Ectodermal cell (in vitro differentiated cells): ENCODE results near the gene TTLL3.
"Not testable (repeated sequence)": the region's sequence is repeated elsewhere in the genome, so short reads cannot be mapped to it uniquely, and the experiment has no call there.

Experiments
- H3K27ac ChIP-seq: 2 replicates; pipeline ENCODE4 v1.7.0; 2013; ENCODE audit warnings: mild to moderate bottlenecking, low read depth, low read length; ENCODE audit not compliant: insufficient read depth, poor library complexity, severe bottlenecking
- H3K27me3 ChIP-seq: 2 replicates; pipeline ENCODE4 v1.7.0; 2013; ENCODE audit warnings: mild to moderate bottlenecking, low read length; ENCODE audit not compliant: insufficient read depth, control insufficient read depth, poor library complexity, severe bottlenecking
- H3K36me3 ChIP-seq: one replicate; pipeline ENCODE4 v1.7.0; 2013; ENCODE audit warnings: low read length; ENCODE audit not compliant: control insufficient read depth, insufficient read depth
- H3K4me1 ChIP-seq: one replicate; pipeline ENCODE4 v1.7.0; 2013; ENCODE audit warnings: low read length; ENCODE audit not compliant: control insufficient read depth, insufficient read depth
- H3K4me3 ChIP-seq: 2 replicates; pipeline ENCODE4 v1.7.0; 2013; ENCODE audit warnings: low read depth, low read length, control low read depth; ENCODE audit not compliant: insufficient read depth
- H3K9me3 ChIP-seq: 2 replicates; pipeline ENCODE4 v1.7.0; 2013; ENCODE audit warnings: mild to moderate bottlenecking, low read length, moderate library complexity; ENCODE audit not compliant: control insufficient read depth
- WGBS, 2 experiments: methylation state at CpG; one replicate each; pipeline ENCODE4 v1.1.7; 2013; ENCODE audit warnings: missing lambda C conversion rate in 2 of 2; 5-methylcytosine and 5-hydroxymethylcytosine counted together

TTLL3 gene

GRCh38 chr3:9854291-9854940 lies 44.4 kb downstream of the TTLL3 start:
- WGBS, 2 experiments, result 75 to 95% methylated on average over 7 to 11 of the region's 11 CpGs
- H3K27me3 ChIP-seq, H3K4me1 ChIP-seq, H3K27ac ChIP-seq, H3K9me3 ChIP-seq, H3K36me3 ChIP-seq, H3K4me3 ChIP-seq: not testable (repeated sequence)

DNA sequence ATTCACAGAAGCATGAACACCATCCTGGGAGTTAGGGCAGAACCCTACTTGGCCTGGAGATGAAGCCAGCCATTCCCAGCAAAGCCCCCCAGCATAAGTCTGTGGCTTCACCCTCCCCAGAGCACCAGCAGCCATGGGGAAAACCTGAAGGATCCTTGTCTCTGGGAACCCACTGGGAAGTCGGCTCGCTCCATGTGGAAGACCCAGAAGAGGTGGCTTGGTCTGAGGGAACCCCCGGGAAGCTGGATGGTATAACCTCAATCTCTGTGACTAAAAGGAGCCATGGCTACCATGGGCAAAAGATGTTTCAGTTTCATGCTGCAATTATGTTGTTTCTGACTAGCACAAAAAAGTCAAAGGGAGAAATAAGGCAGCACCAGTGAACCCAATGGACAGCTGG lies 45.5 kb downstream of the TTLL3 start:
- H3K9me3 ChIP-seq, result no peaks in the 10 kb centered on the region
- no peaks in the 10 kb centered on the region for H3K36me3 ChIP-seq
- no peaks in the 10 kb centered on the region for H3K4me1 ChIP-seq
- 96% methylated on average over 3 of the region's 3 CpGs for WGBS, 2 experiments
- no peaks in the 10 kb centered on the region for H3K27me3 ChIP-seq
- H3K27ac ChIP-seq, result no peak overlapping the region
- H3K4me3 ChIP-seq, result no peak overlapping the region

DNA sequence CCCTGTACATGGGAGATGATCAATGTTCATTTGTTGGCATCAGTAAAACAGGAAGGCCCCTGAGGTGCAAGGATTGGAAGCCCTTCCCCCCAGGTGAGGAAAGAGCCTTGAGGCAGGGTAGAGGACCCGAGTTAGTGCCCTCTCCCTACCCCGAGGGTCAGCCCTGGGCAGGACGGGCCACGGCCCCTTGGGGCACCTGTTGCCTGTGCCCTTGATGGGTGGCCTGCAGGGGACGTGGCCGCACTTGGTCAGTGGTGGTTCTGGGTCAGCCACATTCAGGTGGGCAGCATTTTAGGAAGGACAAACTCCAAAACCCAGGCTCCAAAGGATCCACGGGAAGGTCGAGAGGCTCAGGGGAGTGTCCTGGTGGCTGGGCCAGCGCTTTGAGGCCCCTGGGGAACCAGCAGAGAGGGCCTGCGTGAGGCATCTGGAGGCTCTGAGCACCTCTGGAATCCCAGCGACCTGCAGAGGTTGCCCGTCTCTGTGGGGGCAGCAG lies 49.5 kb downstream of the TTLL3 start:
- peaks cover 12% of the 10 kb centered on the region for H3K4me1 ChIP-seq
- 93 to 95% methylated on average over 12 of the region's 12 CpGs for WGBS, 2 experiments
- H3K27ac ChIP-seq, result no peak overlapping the region
- H3K36me3 ChIP-seq, result no peaks in the 10 kb centered on the region
- H3K9me3 ChIP-seq, result no peaks in the 10 kb centered on the region
- H3K4me3 ChIP-seq, result no peak overlapping the region
- H3K27me3 ChIP-seq, result peaks cover 10% of the 10 kb centered on the region

DNA sequence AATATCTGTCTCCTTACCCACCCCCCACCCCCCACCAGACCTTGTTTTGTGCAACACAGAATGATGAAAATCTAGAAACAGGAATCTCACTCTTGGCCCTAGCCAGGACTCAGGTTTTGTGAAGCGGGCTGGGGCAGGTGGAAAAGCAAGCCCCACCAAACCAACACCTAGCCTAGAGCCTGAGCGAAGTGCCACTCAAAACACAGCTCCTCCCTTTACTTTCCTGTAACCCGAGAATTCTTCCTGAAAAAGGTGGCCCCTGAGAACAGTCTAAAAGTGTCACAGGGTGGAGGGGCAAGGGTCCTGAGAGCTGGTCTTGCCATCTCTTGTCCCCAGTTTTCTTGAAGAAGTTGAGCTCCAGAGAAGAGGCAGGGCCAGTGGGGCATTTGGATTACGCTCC lies 51.1 kb downstream of the TTLL3 start:
- no peak overlapping the region for H3K27ac ChIP-seq
- H3K27me3 ChIP-seq, result peaks cover 10% of the 10 kb centered on the region
- H3K4me1 ChIP-seq, result peaks cover 12% of the 10 kb centered on the region
- H3K4me3 ChIP-seq, result no peak overlapping the region
- H3K9me3 ChIP-seq, result no peaks in the 10 kb centered on the region
- 83 to 89% methylated on average over 4 of the region's 4 CpGs for WGBS, 2 experiments
- no peaks in the 10 kb centered on the region for H3K36me3 ChIP-seq

DNA sequence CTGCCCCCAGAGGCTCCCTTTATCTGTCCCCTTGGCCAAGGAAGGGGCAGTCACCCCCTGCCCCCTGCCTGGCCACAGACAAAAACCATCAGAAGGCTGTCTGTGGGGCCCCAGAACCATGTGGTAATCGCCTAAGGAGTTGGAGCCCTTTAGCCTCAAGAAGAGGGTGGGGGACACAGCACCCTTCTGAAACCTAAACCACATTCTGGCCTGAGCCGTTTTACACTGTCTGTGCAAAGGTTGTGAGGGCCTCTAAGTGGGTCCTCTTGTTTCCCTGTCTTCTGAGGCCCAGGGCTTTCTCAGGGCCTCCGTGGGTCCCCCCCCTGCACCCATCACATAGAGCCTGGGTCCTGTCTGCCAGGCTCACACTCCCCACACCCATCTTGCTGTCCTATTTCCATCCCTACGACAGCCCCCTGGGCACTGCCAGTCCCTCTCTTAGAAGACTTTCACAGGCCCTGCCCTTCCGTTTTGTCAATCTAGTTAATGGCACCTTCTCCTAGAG lies 51.6 kb downstream of the TTLL3 start:
- peaks cover 12% of the 10 kb centered on the region for H3K4me1 ChIP-seq
- H3K9me3 ChIP-seq, result no peaks in the 10 kb centered on the region
- peaks cover 10% of the 10 kb centered on the region for H3K27me3 ChIP-seq
- no peak overlapping the region for H3K27ac ChIP-seq
- WGBS, 2 experiments, result 88 to 89% methylated on average over 5 of the region's 5 CpGs
- no peaks in the 10 kb centered on the region for H3K36me3 ChIP-seq
- H3K4me3 ChIP-seq, result no peak overlapping the region

DNA sequence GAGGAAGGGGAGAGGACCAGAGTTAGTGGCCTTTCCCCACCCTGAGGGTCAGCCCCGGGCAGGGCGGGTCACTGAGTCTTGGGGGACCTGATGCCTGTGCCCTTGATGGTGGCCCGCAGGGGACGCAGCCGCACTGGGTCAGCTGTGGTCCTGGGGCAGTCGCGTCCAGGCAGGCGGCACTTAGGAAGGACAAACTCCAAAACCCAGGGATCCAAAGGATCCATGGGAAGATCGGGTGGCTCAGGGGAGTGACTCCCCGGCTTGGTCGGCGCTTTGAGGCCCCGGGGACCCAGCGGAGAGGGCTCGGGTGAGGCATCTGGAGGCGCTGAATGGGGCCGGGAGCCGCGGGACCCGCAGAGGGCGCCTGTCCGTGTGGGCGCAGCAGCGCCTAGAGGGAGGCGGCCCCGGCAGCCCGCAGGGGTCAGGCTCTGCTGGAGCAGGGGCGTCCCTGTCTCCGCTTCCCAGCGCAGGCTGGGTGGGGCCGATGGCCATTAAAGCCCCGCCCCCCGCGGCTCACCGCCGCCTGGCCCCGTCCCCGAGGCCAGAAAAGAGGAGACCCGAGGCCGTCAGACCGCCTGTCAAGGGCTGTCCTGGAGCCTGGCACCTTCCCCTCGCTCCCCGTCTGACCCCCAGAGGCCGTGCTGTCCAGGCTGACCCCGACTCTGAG lies 52.5 kb downstream of the TTLL3 start:
- no peak overlapping the region for H3K27ac ChIP-seq
- no peaks in the 10 kb centered on the region for H3K36me3 ChIP-seq
- 14 to 15% methylated on average over 45 of the region's 45 CpGs for WGBS, 2 experiments
- peaks cover 12% of the 10 kb centered on the region for H3K4me1 ChIP-seq
- H3K27me3 ChIP-seq, result peaks cover 10% of the 10 kb centered on the region
- H3K9me3 ChIP-seq, result no peaks in the 10 kb centered on the region
- peak overlapping the region; percentile 23 for H3K4me3 ChIP-seq

- H3K4me3 ChIP-seq, result no peak overlapping the region
- WGBS, 2 experiments, result 78% methylated on average over 22 of the region's 22 CpGs
- peaks cover 10% of the 10 kb centered on the region for H3K27me3 ChIP-seq
- peaks cover 12% of the 10 kb centered on the region for H3K4me1 ChIP-seq
- no peaks in the 10 kb centered on the region for H3K9me3 ChIP-seq
- H3K36me3 ChIP-seq, result no peaks in the 10 kb centered on the region
- H3K27ac ChIP-seq, result no peak overlapping the region
Measured at GRCh38 chr3:9863058-9863772, 53.2 kb downstream of the TTLL3 start.

DNA sequence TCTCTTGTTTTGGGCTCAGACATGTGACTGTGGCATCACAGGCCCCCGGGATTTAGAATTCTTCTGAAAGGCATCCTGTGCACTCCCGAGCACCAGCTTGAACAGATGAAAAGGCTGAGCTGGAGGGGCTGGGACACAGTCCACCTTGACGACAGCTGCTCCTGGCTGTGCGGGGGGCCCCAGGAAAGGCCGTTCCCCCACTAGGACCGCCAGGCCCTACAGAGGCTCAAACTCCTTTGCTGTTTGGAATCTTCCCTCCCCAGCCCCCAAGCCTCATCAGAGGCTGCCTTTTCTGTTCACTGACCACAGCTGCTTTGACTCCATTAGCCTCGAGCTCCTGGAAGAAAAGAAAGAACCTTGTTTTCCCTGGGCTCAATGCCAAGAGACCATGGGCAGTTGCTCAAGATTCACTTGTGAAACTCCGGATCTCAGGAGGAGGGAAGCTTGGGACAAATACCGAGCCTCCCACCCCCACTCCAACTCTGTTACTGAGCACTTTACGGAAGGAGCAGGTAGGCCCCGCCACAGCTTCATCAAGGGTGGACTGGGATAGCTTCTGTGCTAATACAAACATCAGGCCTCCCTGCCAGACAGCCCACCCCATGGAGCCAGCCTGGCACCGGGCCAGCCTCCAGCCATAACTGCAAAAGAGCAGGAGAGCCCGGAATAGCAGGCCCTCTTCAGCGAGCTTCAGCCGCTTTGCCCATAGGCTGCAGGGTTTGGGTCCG lies 54.3 kb downstream of the TTLL3 start:
- H3K27me3 ChIP-seq, result peaks cover 10% of the 10 kb centered on the region
- no peaks in the 10 kb centered on the region for H3K9me3 ChIP-seq
- no peak overlapping the region for H3K4me3 ChIP-seq
- peaks cover 12% of the 10 kb centered on the region for H3K4me1 ChIP-seq
- H3K27ac ChIP-seq, result peak overlapping the region; percentile 36
- 87 to 88% methylated on average over 16 of the region's 16 CpGs for WGBS, 2 experiments
- no peaks in the 10 kb centered on the region for H3K36me3 ChIP-seq

- H3K4me1 ChIP-seq, result peaks cover 12% of the 10 kb centered on the region
- WGBS, 2 experiments, result 95 to 96% methylated on average over 10 of the region's 10 CpGs
- H3K27ac ChIP-seq, H3K4me3 ChIP-seq, H3K9me3 ChIP-seq, H3K27me3 ChIP-seq, H3K36me3 ChIP-seq: not testable (repeated sequence)
Measured at GRCh38 chr3:9865125-9865637, 55.1 kb downstream of the TTLL3 start.
